ENCODE results near the gene NUBP2.

DNA sequence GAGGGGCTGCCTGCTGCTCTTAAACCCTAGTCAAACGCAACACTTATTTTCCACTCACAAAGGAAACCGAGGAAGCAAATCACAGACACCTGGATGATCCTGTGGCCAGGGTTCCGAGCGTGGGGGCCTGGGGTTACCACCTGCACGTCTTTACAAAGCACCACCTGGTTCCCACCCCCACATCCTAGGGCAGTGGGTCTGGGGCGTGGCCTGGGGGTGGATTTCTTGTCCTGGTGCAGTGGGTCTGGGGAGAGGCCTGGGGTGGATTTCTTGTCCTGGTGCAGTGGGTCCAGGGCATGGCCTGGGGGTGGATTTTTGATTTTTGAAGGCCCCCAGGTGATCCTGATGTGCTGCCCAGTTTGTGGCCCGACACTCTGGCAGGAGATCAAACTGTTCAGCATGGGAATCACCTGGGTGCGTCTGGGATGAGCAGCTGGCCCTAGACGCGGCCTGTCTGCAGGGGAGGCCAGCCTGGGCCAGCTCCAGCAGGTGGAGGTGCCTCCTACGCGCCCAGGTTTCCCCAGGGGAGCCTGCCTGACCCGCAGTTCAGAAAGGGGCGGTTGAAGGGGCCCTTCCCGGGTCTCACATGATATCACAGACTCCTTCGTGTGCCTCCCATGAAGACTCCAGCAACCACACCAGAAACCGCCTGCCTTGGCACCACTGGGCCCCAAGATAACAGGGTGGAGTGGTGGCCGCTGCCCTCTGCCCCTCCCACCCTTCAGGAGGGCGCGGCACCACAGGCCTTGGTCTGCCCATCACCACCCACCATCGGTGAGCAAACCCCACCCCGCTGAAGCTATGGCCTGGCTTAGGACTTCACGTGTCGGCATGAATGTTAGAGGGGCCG lies 37.6 kb downstream of the NUBP2 start:
- TF ChIP-seq EP300 (IDR thresholded peaks at IDR 0.05) (no peak), CTCF (IDR thresholded peaks at IDR 0.05) (no peak)
